Raji (cell line): Measurements from ENCODE around the gene CASP9.

ENCODE experiments used
- POLR2A ChIP-seq: IDR thresholded peaks from 2 replicates; pipeline ENCODE4 v1.6.1; 2011; ENCODE audit warnings: low read depth, low read length, control low read depth; ENCODE audit not compliant: insufficient read depth

CASP9 gene

DNA sequence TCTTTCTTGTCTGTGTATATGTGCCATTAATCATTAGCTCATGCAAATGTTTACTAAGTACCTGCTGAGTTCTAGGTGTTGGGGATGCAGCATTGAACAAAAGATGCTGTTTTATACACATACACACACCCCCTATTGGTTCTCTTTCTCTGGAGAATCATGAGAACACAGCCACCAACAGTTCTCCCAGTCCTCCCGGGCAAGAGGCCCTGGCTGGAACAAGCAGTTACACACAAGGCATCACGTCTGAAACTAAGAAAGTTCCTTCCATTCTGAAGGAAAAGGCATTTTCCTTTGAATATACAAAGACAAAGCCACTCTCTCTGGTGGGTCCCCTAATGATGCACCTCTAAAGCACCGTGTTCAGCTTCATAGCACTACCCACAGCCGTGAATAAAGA is 10.8 kb downstream of the CASP9 start:
- TF ChIP-seq POLR2A, result no peak

DNA sequence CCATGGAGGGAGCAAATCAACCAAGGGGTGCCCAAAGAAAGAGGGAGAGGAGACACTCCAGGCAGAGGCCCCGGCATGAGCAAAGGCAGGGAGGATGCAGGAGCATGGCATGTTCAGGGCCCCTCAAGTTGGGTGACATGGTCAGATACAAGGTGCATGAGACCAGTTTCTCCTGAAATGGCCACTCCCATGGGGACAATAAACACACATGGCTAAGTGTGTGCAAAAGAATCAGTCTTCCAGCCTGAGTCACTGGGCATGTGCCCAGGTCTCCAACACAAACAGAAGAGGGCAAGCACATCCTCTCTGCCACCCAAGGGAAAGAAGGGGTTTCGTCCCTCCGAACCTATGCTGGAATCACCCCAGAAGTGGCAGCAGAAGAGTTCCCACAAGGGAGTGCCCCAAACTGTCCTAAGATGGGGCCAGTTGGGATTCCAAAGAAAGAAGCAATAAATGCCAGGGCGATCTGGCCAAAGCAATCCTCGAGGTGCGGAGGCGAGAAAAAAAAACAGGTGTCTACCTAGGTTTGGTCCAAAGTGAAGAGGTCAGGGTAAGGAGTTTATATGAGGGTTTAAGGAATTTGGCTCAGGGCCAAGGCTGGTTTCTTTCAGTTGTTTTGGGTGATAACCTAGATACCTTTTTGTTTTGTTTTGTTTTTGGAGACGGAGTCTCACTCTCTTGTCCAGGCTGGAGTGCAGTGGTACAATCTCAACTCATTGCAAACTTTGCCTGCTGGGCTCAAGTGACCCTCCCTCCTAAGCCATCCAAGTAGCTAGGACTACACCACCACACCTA is 13.2 kb downstream of the CASP9 start:
- no peak for TF ChIP-seq POLR2A

DNA sequence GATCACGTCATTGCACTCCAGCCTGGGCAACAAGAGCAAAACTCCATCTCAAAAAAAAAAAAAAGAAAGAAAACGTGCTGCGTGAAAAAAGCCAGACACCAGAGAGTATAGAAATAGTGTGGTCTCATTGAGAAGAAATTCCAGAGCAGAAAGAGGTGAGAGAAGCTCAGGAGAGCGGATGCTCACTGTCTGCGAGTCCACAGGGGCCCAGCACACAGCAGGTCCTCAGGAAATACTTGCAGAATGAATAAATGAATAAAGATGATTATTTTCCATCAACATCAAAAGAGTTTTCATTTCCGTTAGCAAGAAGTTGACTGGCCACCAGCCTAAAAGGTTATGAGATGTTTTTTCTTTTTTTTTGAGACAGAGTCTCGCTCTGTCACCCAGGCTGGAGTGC is 14.4 kb downstream of the CASP9 start:
- TF ChIP-seq POLR2A, result no peak

DNA sequence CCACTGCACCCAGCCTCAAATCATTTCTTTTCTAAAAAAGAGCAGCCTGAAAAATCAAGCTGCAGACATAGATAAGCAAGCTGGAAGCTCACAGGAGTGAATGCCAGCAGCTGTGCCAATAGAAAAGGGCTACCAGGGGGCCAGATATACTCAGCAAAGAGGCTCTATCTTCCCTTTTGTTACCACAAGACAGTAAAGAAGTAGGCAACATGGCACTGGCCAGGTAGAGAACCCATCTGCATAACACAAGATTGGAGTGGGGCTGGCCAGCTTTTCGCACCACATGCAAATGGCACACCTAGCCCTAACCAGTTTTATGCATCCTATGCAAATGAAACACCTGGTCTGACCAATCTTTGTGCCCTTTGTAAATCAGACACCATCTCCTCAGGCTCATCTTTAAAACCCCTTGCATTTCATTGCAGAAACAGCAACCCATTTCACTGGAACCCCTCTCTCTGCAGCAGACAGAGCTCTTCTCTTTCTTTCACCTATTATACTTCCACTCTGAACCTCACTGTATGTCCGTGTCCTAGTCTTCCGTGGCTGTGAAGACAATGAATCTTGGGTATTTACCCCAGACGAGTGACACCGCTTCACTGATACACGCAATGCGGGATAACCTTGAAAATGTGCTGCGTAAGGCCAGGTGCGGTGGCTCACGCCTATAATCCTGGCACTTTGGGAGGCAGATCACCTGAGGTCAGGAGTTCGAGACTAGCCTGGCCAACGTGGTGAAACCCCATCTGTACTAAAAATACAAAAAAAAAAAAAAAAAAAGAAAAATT is 15.1 kb downstream of the CASP9 start:
- TF ChIP-seq POLR2A, result no peak

DNA sequence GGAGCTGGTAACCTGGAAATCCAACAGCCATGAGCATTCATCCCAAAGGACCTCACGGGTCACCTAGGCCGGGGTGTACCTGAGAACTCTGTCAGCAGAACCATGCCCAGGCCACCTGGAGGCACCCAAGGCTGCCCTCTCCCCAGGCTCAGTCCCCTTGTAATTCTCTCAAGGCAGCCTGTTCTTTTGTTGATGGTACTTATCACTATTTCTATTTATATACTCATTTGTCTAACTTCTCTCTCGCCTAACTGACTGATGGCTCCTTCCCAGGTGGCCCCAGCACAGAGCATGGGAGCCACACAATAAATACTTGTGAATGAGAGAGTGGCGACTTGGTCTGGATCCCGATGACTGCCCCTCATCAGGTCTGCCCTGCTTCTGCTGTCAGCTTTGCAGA is 16.7 kb downstream of the CASP9 start:
- TF ChIP-seq POLR2A, result no peak

DNA sequence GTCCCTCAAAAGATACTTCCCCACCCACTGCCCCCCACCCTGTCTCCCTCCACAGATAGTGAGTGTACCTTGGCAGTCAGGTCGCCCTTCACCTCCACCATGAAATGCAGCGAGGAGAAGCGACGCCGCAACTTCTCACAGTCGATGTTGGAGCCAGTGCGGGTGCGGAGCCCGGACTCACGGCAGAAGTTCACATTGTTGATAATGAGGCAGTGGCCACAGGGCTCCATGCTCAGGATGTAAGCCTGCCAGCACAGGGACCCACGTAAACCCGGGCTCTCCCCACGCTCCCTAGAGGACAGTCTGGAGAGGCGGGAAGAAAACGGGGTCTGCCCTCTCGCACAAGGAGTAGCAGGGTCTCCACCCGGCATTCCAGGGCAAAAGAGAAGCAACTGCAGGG is 17.2 kb downstream of the CASP9 start:
- TF ChIP-seq POLR2A, result no peak

DNA sequence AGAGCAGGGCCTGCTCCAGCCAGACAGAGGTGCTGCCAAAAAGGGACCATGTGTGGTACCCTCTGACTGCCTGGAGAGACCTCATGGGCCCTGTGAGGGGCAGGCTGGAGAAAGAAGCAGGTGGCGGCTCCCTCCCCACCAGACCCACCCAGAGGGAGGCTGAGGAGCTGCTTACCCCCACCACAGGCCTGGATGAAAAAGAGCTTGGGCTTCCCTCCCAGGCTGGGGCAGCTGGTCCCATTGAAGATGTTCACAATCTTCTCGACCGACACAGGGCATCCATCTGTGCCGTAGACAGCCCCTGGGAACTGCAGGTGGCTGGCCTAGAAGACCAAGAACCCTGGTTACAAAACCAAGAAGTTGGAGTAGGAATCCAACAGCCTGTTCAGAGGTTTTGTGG is 19.6 kb downstream of the CASP9 start:
- TF ChIP-seq POLR2A, result no peak

DNA sequence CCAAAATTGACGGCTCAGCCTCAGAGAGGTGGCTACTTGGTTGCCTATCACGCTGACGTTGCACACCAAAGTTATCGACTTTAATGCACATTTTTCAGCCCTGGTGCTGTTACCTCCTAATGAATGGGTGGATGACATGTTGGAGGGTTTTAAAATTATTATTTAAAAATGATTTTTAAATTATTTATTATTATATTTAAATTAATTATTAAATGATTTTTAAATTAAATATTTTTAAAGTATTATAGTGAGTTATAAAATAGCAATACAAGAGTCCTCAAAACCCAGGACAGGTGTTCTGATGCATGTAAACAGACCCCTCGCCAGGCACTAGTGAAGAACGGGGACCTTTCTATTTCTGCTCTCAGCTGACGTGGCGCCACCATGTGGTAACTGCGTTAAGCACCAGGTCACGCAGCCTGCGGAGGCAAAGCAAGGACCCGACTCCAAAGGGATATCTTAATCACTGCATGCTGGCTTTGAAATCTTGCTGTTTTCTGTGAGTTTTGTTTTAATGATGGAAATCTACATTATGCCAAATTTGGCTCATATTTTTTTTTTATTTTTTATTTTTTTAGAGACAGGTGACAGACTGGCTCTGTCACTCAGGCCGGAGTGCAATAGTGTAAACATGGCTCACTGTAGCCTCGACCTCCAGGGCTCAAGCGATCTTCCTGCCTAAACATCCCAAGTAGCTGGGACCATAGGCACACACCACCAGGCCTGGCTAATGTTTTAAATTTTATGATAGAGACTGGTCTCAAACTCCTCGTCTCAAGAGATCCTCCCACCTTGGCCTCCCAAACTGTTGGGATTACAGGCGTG is 22.6 kb downstream of the CASP9 start:
- no peak for TF ChIP-seq POLR2A

DNA sequence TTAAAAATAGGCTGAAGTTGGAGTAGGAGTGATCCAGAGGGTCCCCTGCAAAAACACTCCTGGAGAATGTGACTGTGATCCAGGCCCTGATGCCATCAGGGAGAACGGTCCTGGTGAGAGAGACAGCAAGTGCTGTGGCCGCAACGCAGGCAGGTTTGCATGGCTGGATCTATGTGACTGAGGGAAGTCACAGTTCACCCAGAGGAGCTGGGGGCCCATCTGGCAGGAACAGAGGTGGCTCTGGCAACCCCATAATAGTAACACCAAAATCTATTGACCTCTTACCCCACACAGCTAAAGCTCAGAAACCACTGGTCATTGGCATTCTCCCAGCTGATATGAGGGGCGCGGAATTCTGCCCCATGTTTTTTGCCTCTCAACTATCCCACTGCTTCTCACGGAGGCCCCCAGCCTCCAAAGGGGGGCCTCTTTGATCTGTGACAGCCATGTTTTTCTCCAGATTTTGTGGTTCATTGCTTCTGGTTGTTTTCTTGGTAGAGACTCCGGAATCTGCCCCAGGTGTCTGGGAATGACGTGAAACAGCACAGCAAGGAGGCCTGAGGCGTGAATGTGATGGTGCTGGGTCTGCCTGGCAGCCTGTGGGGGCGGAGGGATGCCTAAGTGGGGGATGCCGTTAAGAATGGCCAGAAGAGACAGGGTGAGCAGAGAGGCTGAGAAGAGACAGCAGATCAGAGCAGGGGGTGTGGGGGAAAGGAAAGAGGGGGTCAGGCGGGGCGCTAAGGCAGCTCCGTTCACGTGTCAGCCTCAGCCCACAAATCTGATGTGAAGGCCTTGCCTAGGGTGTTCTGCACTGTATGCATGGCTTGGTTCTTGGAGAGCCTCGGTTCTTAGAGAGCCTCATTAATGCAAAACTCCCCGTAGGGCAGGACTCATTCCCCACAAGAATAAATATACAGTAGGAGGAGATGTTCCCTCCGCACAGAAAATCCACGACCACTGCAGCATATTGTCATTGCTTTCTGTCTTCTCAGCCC is 23.5 kb downstream of the CASP9 start:
- no peak for TF ChIP-seq POLR2A

DNA sequence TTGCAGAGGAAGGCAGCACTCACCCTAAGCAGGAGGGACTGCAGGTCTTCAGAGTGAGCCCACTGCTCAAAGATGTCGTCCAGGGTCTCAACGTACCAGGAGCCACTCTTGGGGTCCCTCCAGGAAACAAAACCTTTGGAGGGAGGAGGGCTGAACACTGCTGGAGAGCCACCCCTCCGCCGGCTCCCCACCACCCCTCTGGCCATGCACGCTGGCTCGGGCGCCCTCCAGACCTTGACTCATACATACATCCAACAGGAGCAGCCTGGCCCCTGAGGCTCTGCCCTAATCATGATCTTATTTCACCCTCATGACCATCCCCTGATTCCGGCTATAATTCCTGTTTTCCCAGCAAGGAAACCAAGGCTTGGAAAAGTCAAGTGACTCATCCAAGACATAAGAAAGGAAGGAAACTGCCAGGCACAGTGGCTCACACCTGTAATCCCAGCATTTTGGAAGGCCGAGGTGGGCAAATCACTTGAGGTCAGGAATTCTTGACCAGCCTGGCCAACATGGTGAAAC is 30.1 kb downstream of the CASP9 start:
- no peak for TF ChIP-seq POLR2A

DNA sequence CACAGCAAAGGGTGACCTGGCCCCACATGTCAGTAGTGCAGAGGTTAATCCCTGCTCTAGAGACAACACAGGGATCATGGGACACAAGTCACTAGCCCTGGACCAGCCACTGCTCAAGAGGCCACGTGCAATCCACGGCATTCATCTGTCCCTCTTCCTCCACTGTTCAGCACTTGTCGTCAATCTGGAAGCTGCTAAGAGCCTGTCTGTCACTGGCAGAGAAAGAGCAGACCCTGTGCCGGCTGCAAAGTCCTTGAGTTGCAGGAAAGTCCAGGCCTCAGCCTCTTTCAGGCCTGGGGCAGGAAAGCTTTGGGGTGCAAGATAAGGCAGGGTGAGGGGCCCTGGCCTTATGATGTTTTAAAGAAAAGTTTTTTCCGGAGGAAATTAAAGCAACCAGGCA is 31.4 kb downstream of the CASP9 start:
- no peak for TF ChIP-seq POLR2A

DNA sequence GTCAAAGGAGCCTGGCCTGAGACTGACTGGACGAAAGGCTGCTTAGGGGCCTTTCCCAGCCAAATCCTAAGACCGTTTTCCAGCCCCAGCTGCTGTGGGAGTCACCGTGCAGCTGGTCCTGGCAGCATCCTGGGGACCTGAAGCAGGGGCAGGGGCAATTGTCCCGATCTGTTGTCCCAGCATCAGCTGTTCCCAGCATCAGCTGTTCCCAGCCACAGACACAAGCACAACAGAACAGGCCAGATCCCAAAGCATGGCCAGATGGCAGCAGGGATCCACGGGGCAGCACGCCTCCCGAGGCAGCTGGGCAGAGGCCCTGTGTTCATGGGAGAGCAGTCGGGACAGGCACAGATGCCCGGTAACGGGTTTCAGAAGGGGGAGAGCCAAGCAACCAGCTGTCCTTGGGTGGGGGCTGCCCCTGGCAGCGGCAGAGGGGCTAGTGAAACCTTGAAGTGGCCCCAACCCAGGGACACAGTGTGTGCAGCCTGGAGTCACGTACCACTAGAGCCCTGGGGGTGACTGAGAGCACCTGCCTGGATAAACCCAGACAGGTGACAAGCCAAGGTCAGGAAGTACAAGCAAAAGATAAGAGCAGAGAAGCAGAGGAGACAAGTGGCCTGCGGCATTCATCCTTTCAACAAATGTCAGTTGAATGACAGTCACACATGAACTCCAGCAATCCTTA is 34.8 kb downstream of the CASP9 start:
- no peak for TF ChIP-seq POLR2A

DNA sequence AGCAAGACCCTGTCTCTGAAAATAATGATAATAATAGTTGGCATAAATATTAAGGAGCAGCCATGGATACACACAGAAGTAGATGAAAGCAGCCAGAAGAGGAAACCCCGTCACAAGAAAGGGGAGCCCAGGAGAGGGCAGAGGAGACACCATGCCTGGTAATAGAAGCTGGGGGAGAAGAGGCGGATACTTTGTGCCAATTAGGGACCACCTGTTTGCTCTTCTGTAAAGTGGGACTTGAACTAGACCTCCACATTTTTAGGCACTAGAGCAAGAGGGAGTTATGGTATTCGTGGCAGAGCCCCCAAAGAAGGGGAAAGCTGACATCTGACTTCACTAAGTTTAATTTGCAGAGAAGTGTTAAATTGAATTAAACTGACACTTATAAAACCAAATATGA is 35.6 kb downstream of the CASP9 start:
- no peak for TF ChIP-seq POLR2A

DNA sequence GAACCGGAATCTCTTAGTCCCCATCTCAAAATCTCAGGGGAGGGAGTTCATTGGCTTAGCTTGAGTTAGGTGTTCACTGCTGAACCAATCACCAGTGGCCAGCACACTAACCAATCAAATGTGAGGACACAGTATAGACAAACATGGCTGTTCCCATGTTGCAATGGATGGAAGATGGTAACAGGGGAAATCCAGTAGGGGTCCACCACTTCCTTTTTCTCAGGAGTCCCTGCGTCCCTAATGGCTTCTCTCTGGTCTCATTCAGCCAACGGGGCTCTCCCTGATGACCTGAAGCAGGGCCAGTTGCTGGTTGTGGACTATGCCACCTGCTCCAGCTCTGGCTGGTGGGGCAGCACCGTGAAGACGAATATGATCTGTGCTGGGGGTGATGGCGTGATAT is 38.4 kb downstream of the CASP9 start:
- no peak for TF ChIP-seq POLR2A
